Left kidney (tissue), 8 donors: ENCODE results near the gene PRRC2C. TPM values are rescaled to one million over a fixed set of nuclear protein-coding genes. Genes with fewer than 3 reads are reported as not detected.
A peak's percentile ranks its signal among the peaks of the same experiment; 100 is the strongest.
"Not testable (repeated sequence)": the region's sequence is repeated elsewhere in the genome, so short reads cannot be mapped to it uniquely, and the experiment has no call there.

Experiments
- DNase-seq: peaks from one replicate; pipeline ENCODE4 v3.0.0-alpha.2; 2013
- long read RNA-seq, 8 donors: transcript quantifications; one replicate each; lab custom pipeline, GENCODE V29; 2026
- polyA plus RNA-seq: library from polyadenylated mRNA; unstranded; fragments of 120-200 nt; gene quantifications from one replicate; pipeline ENCODE4 v1.2.1, GENCODE V29; 2013; ENCODE audit not compliant: insufficient read length

PRRC2C gene
- polyA plus RNA-seq, result 153 TPM
- long read RNA-seq, donor 1, partial matches to known transcripts, result 173 of 176 reads
- long read RNA-seq, donor 1, other reads (novel, unspliced or antisense), result 0 of 176 reads
- long read RNA-seq, donor 2, partial matches to known transcripts, result 140 of 141 reads
- long read RNA-seq, donor 2, other reads (novel, unspliced or antisense), result 0 of 141 reads
- long read RNA-seq, donor 3, partial matches to known transcripts, result 53 of 54 reads
- long read RNA-seq, donor 3, other reads (novel, unspliced or antisense), result 0 of 54 reads
- long read RNA-seq, donor 4, result 0 reads
- long read RNA-seq, donor 5, partial matches to known transcripts, result 17 of 18 reads
- long read RNA-seq, donor 5, other reads (novel, unspliced or antisense), result 0 of 18 reads
- long read RNA-seq, donor 6, partial matches to known transcripts, result 75 of 78 reads
- long read RNA-seq, donor 6, other reads (novel, unspliced or antisense), result 0 of 78 reads
- long read RNA-seq, donor 7, partial matches to known transcripts, result 146 of 150 reads
- long read RNA-seq, donor 7, other reads (novel, unspliced or antisense), result 0 of 150 reads
- long read RNA-seq, donor 8, partial matches to known transcripts, result 24 of 27 reads
- long read RNA-seq, donor 8, other reads (novel, unspliced or antisense), result 0 of 27 reads

- peak; percentile 96 for DNase-seq
Observed at GRCh38 chr1:171485375-171486047, at the start of gene PRRC2C. PRRC2C (plus strand) TSS chr1:171485530; CDS start chr1:171512089, 26,559 bp downstream.

GRCh38 chr1:171438441-171438840, 46.9 kb upstream of the PRRC2C start:
- no peak for DNase-seq

DNA sequence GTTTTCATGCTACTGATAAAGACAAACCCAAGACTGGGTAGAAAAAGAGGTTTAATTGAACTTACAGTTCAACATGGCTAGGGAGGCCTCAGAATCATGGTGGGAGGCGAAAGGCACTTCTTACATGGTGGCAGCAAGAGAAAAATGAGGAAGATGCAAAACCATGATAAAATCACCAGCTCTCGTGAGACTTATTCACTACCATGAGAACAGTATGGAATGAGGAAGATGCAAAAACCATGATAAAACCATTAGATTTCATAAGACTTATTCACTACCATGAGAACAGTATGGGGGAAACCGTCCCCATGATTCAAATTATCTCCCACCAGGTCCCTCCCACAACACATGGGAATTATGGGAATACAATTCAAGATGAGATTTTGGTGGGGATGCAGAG, 45.1 kb upstream of the PRRC2C start:
- DNase-seq, result not testable (repeated sequence)

DNA sequence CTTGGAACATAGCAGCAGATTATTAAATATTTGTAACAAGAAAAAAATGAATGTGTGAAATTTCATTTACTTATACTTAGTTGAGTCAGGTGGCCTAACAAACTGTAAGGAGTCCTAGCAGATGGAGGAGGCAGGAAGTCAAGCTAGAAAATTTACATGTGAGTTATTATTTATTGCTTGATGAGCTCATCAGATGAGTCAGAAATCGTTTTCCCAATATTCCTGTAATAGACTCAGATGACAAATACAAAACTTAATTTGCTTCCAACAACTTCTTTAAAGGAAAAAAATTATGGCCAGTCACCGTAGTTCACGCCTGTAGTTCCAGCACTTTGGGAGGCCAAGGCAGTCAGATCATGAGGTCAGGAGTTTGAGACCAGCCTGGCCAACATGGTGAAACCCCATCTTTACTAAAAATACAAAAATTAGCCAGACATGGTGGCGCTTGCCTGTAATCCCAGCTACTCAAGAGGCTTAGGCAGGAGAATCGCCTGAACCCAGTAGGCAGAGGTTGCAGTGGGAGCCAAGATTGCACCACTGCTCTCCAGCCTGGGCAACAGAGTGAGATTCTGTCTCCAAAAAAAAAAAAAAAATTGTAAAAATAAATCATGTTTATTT, 43.9 kb upstream of the PRRC2C start:
- DNase-seq, result not testable (repeated sequence)

- DNase-seq, result no peak
Observed at GRCh38 chr1:171446386-171446785, 38.9 kb upstream of the PRRC2C start.

DNA sequence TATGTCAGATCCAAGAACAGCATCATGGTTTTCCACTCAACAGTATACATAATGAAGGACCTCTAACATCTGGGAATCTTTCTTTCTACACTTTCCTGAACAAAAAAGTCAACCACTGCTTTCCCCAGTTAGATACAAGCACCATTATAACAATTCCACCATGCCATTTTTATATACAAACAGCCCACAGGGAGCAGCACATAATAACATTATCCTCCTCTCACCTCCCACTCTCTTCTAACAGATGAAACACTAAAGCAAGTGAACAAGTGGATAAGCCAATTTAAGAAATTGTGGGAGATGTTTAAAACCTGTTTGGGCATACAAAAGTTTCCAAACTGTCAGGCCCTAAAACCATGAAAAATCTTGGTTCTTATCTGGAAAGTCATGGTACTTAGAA, 29.4 kb upstream of the PRRC2C start:
- no peak for DNase-seq

DNA sequence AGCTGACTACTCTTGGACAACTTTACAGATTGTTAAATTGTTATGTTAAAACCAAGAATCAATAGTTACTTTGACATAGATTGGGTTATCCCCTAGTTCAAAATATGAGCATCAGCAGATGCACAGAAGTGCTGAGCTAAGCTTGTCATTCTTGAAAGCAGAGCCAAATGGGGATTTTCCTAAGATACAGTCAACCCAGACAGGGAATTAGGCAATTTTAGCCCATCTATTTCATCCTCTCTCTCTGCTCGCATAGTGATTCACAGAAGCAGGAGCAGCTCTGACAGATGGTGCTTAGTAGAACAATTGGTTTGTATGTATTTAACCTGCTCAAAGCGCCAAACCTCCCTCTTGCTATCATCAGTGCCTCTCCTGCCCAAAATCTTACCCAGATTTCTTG, 27.9 kb upstream of the PRRC2C start:
- no peak for DNase-seq

DNA sequence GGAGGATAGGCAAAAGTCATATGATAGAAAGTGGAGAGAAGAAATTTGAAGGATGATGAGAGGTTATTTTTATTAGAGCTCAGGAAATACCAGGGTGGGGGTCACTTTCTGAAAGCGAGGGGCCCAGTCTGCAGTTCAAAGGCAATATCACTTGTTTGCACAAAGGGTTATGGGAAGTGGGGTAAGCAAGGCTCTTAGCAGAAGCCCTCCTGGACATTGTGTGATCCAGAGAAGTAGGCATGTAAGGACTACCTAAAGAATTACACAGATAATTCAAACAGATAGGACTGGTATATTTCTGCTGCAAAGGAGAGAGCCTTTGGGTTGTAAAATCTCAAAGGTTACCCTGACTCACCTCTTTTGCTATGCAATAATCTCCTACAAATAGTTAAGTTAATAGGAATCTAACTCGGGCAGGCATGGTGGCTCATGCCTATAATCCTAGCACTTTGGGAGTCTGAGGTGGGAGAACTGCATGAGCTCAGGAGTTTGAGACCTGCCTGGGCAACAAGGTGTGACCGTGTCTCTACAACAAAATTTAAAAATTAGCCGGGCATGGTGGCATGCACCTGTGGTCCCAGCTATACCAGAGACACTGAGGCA, 25.2 kb upstream of the PRRC2C start:
- no peak for DNase-seq

GRCh38 chr1:171467626-171468025, 17.7 kb upstream of the PRRC2C start:
- no peak for DNase-seq

- DNase-seq, result no peak
Observed at GRCh38 chr1:171468120-171468750, 17.1 kb upstream of the PRRC2C start.

GRCh38 chr1:171470726-171471125, 14.6 kb upstream of the PRRC2C start:
- no peak for DNase-seq

DNA sequence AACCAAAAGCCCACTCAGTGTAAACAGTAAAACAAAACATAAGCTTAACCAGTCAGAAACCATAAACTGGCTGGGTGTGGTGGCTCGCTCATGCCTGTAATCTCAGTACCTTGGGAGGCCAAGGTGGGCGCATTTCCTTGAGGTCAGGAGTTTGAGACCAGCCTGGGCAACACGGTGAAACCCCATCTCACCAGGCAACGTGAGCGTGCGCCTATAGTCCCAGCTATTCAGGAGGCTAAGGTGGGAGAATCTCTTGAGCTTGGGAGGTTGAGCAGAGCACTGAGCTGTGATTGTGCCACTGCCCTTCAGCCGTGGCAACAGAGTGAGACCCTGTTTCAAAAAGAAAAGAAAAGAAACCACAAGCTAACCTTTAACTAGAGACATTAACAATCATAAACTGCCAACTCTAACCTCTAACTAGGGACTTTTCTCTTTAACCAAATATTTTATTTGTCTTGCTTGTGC, 13.1 kb upstream of the PRRC2C start:
- no peak for DNase-seq

GRCh38 chr1:171476829-171477228, 8.5 kb upstream of the PRRC2C start:
- no peak for DNase-seq

GRCh38 chr1:171477804-171478203, 7.5 kb upstream of the PRRC2C start:
- no peak for DNase-seq

DNA sequence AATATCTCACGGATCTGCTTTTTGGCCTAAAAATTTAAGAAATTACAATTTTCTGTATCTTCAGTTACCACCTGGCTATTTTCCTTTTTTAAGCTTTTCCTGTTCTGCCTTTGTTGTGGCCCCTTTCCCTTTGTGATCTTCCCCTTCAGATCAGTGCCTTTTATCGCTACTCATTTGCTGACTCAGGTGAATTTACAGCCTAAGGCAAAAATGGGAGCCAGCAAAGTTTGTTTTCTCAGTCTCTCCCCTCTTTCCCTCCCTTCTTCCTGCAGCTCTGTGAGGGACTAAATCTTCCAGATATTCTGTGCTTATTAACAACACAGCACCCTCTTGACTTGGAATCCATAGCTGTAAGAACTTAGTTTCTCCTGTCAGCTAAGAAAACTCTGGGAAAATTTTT, 5.3 kb upstream of the PRRC2C start:
- DNase-seq, result peak; percentile 27

- no peak for DNase-seq
Observed at GRCh38 chr1:171484760-171485374, 463 bp upstream of the PRRC2C start.

- peak; percentile 52 for DNase-seq
Observed at GRCh38 chr1:171486048-171486519, 754 bp downstream of the PRRC2C start.

- no peak for DNase-seq
Observed at GRCh38 chr1:171487038-171487437, 1.7 kb downstream of the PRRC2C start.

GRCh38 chr1:171488190-171488929, 3.0 kb downstream of the PRRC2C start:
- no peak for DNase-seq

DNA sequence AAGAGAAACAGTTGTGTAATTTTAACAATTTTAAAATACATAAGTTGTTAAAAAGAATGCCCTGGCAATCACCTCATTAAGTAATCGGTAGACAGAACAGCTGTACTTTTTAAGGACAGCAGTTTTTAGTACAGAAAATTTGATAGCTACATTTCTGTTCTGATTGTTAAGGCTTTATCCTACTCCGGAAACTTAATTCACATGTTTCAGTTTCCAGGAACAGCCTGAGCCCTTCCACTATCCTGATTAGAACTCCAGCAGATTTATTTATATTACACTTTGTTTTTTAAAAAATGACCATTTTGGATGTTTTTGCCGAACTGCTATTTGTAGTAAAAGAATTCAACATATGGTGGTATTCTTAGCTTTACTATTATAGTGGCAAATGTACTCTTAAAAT, 8.7 kb downstream of the PRRC2C start:
- no peak for DNase-seq
